HG03103 (cell line): Measurements from ENCODE around the gene P3H2.
"Not testable (repeated sequence)": the region's sequence is repeated elsewhere in the genome, so short reads cannot be mapped to it uniquely, and the experiment has no call there.

Source experiments
- ATAC-seq: cut with Tn5 transposase; IDR thresholded peaks from one replicate; pipeline ENCODE4 v1.9.1; 2021; ENCODE audit warnings: low read depth; ENCODE audit not compliant: unreplicated experiment

The P3H2 gene

GRCh38 chr3:190092250-190092649 lies 28.4 kb downstream of the P3H2 start:
- no peak for ATAC-seq

- no peak for ATAC-seq
Observed at GRCh38 chr3:190089711-190090110, 31.0 kb downstream of the P3H2 start.

DNA sequence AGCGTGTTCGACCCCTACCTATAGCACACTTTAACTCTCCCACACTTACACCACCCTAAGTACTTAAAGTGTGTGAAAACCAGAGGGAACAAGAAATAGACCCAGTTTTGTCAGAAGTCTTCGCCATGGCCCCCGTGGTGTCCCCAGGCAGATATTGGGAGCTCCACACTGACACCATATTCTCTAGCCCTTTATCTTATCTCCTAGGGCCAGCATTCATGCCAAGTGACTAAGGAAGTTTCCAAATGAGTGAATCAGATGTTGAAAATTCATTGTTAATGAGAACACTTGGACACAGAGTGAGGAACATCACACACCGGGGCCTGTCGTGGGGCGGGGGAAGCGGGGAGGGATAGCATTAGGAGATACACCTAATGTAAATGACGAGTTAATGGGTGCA lies 31.8 kb downstream of the P3H2 start:
- ATAC-seq = no peak

GRCh38 chr3:190086191-190086590 lies 34.5 kb downstream of the P3H2 start:
- peak; percentile 70 for ATAC-seq

DNA sequence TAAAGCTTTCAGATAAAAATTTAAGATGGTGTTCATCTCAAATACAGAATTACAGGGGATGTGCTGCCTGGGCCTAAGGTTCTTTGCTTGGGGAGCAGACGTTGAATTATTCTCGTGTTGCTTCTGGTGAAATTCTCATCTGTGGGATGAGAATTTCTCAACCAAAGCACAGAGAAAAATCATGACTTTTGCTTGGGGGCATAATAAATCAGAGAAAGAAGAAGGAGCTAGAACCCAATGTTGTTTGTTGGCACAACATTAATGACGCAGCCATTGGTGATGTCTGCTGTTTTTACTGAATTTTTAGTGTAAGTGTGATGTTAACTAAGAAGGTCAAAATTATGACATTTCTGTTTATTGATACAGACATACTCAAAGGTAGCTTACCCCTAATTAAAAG lies 35.7 kb downstream of the P3H2 start:
- no peak for ATAC-seq

- ATAC-seq = no peak
Observed at GRCh38 chr3:190083635-190084034, 37.1 kb downstream of the P3H2 start.

GRCh38 chr3:190081389-190081788 lies 39.3 kb downstream of the P3H2 start:
- no peak for ATAC-seq

- ATAC-seq = not testable (repeated sequence)
Observed at GRCh38 chr3:190079173-190079572, 41.5 kb downstream of the P3H2 start.

DNA sequence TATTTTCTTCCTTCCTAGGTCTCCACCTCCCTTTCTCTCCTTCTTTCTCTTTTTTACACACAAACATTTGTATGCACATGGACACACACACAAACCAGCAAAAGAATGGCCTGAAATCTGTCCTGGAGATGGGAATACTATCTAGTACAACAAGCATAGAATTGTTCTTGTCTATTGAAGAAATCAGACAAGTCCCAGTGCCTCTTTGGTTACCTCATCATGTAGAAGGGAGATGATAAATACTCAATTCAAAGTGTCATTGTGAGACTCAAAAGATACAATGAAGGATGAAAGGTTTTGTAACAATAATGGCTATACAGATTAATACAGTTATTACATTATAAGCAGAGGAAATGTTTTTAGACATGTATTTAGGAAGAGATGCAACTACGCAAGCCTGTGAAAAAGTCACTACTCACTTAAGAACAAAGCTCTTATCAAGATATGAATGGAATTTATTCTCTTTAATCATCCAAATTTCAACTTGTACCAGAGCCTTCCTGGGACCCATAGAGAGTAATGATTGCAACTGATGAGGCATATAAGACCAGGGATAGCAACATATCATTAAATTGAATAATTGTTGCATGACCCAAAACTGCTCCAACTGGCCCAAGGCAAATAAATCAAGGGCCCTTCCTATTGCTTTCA lies 43.2 kb downstream of the P3H2 start:
- no peak for ATAC-seq

DNA sequence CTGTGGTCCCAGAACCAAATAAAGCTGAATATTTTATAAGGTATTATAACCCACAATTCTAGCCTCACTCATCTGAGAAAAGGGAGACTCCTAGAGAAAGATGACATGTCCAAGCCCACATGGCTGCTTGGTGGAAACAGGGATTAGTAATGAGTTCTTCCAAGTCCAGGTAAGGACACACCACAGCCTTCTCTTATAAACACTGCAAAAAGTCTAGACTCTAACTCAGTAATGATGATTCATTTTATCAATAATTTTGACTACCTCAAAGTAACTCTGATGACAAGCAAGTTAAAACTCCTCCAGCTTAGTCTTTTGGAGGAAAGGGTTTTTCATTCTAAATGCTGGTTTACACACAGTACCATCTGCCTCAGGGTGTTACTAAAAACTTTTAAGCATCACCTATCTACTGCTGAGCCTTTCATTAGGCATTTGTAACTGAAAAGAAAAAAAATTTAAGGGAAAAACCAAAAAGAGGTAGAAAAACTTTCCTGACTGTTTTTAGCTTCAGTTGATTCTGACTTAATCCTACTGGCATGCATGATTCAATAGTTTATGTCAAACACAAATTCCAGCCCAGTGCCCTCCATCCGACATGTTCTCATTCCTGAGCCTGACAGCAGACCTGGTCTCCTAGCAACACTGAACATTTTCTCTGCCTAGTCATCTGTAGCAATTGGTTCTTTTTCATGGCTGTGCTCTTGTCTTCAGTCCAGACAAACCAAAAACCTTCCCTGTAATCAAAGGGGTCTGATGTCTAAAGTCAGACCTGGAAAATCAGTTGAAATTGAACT lies 43.9 kb downstream of the P3H2 start:
- no peak for ATAC-seq

GRCh38 chr3:190076136-190076535 lies 44.6 kb downstream of the P3H2 start:
- ATAC-seq = no peak

DNA sequence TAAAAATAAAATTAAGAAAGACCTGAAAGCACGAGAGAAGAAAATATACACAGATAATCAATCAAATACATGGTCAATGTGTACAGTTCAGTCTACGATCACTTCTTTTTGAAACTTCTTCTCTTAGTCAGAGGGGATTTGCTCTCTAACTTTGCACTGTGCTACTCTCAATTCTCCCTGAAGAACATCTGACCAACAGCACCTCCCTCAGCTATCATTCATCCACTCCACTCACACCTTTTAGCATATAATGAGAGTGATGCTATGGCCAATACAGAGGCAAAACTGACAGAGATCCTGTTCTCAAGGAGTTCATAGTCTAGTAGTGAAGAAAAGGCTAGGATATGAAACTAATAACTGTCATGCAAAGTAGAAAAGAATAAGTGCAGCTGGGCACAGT lies 45.9 kb downstream of the P3H2 start:
- ATAC-seq = no peak

GRCh38 chr3:190073264-190074008 lies 47.3 kb downstream of the P3H2 start:
- ATAC-seq = no peak

- ATAC-seq = no peak
Observed at GRCh38 chr3:190072856-190073255, 47.8 kb downstream of the P3H2 start.

- not testable (repeated sequence) for ATAC-seq
Observed at GRCh38 chr3:190071921-190072320, 48.8 kb downstream of the P3H2 start.

GRCh38 chr3:190070622-190071347 lies 49.9 kb downstream of the P3H2 start:
- no peak for ATAC-seq

DNA sequence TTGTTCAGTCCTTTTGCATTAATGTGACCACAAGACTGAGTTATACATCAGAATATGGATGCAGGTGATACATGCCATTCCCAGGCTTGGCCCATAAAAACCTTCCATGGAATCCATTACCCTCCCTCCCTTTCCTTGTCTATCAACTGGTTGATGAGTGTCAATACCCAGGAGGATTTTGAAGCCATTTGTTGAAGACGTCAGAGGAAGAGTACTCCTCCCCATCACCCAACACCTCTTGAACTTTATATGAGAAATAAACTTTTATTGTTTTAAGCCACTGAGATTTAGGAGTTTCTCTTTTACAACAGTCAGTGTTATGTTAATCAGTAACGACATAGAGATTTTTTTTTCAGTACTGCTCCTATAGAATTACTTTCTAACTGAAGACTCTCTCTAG lies 55.5 kb downstream of the P3H2 start:
- no peak for ATAC-seq

DNA sequence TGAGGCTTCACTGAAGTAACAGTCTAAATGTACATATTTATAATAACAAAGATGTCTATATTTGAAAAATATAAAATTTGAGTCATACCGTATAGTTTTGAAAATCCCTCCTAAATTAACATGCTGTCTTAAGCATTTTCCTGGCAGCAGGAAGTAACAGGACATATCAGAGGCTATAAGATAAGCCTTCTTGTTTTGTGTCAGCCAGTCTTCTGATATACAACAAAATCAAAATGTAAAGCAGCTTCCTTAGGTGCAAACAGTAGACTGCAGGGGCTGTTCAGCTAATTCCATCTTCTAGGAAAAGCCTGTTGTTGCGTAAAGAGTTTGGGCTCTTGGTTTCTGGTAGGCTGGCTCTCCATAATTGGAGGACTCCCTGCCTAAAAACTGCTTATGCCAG lies 56.0 kb downstream of the P3H2 start:
- no peak for ATAC-seq

DNA sequence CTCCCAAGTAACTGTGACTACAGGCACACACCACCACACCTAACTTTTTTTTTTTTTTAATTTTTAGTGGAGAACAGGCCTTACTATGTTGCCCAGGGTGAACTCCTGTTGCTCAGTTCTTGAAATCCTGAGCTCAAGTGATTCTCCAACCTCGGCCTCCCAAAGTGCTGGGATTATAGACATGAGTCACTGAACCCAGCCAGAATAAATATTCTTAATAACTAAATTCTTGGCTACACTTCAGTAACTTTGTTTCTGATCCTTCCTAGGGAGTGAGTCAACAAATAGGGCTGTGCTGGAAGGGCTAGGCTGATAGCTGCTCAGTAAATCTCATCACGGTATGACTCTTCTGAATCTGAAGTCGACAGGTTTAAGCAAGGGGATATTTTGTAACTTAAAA lies 56.6 kb downstream of the P3H2 start:
- no peak for ATAC-seq

DNA sequence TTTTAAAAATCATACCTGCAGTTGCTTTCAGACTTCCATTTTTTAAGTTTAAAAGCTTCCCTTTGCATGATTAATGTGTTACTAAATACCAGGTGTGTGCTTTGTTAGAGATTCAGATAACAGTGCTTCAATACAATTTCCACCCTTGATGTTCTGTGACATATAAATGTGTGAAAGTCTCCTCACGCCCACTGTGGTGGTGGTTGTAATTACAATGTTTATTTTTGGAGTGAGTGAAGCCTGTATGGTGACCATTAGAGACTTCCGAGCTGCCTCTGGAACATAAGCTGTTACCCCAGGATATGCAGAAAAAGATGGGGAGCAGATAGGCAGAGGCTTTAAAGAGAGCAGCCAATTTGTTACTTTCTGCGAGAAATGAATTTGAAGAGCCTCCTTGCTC lies 57.2 kb downstream of the P3H2 start:
- no peak for ATAC-seq

DNA sequence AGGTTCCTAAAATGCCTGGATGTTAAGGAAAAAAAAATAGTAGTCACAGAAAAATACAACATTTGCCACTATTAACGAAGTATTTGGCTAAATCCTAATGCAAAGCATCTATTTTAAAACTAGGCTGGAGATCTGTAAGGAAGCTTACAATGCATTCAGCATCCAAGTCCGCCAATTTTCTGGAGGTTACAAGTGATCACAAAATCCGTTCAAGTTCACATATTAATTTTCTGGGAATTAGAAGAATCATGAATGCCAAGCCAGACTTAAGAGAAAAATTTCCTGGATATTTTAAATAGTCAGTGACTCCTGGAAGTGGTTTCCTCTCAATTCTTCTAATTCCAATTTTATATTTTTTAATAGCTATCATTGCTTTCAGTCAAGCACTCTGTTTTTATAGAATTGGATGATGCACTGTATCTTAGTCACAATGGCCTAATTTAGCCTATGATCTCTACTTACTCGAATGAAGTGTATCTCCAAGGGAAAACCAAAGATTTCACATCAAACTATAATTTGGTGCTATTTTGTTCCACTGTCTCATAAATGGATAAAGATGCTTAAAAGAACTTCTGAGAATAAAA lies 60.4 kb downstream of the P3H2 start:
- no peak for ATAC-seq
